ENCODE data around the gene GHR.

GHR gene

DNA sequence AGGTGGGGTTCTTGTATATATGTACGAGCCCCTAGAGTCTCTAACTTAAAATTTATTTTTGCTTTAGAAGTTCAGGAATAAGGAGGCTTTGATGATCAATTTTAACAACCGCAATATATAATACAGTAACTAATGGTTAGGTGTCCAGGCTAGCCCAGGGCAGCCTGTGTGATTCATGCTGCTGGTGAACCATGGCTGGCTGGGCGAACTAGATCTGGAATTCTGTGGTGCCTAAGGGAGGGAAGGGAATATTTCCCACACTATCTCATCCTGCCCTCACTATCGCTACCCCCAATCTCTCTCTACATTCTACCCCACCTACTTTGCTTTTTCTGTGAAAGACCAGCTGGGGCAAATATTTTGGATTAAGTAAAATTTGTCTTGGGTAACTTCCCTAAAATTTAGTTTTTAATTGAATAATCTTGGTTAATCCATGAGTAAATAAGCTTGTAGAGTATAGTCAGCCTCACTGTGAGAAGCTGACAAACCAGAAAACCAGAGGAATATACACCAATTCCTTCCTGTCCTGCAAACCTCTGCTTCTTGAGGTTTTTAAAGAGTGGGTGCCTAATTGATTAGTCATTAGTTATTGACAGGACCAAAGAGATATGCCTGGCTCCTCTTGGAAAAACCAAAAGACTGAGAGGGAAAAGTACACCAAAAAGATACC, 218.2 kb downstream of the GHR start:
- ChIA-PET POLR2A (ENCODE audit: low non-redundant PET) (no interaction called here), CTCF (no interaction called here)
- DNase-seq (ENCODE audit: low spot score), result peak; percentile 64
- H3K27ac ChIP-seq, result no peak overlapping the region
- TF ChIP-seq, protein P1, sequence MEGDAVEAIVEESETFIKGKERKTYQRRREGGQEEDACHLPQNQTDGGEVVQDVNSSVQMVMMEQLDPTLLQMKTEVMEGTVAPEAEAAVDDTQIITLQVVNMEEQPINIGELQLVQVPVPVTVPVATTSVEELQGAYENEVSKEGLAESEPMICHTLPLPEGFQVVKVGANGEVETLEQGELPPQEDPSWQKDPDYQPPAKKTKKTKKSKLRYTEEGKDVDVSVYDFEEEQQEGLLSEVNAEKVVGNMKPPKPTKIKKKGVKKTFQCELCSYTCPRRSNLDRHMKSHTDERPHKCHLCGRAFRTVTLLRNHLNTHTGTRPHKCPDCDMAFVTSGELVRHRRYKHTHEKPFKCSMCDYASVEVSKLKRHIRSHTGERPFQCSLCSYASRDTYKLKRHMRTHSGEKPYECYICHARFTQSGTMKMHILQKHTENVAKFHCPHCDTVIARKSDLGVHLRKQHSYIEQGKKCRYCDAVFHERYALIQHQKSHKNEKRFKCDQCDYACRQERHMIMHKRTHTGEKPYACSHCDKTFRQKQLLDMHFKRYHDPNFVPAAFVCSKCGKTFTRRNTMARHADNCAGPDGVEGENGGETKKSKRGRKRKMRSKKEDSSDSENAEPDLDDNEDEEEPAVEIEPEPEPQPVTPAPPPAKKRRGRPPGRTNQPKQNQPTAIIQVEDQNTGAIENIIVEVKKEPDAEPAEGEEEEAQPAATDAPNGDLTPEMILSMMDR (conservative IDR thresholded peaks at IDR 0.05; ENCODE audit: low read depth), result no peak

DNA sequence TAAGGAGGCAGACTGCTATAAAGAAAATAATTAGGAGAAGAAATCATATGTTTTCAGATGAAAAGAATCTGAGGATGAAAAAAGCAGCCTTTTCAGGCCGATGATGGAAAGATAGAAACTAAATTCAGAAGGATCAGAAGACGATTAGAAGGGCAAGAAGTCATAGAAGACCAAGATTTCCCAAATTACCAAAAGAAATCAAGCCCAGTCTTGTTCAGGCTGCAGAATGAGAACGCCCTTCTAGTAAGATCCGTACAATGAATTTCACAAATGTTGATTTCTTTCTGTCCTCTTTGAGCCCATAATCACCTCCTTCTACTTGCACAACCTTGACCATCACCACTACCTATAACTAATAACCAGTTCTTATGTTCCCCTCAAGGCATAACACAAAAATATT, 218.8 kb downstream of the GHR start:
- TF ChIP-seq, protein P1 (conservative IDR thresholded peaks at IDR 0.05; ENCODE audit: low read depth), result no peak
- DNase-seq (ENCODE audit: low spot score), result no peak
- ChIA-PET CTCF (no interaction called here), POLR2A (ENCODE audit: low non-redundant PET) (no interaction called here)
- H3K27ac ChIP-seq, result no peak overlapping the region

DNA sequence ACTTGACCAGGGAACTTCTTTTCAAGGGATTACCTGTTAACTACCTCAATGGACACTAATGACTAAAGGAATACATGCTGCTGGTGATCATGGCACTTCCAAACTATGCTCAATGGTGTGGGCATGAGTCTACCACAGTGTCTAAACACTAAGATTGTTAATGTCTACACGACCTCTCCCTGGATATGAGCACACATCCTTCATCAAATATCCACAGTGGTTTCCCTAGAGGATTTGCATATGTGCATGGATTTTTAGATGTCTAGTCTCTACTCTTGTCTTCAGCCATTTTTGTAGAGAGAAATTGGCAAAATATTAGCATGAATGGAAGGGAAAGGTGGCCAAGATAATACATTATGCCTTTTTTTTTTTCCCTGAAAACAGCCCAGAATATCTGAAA, 220.1 kb downstream of the GHR start:
- POLR2A ChIA-PET (ENCODE audit: low non-redundant PET), result no interaction called here
- CTCF ChIA-PET, result no interaction called here
- no peak overlapping the region for H3K27ac ChIP-seq
- DNase-seq (ENCODE audit: low spot score), result no peak
- TF ChIP-seq, protein P1 (conservative IDR thresholded peaks at IDR 0.05; ENCODE audit: low read depth), result no peak

DNA sequence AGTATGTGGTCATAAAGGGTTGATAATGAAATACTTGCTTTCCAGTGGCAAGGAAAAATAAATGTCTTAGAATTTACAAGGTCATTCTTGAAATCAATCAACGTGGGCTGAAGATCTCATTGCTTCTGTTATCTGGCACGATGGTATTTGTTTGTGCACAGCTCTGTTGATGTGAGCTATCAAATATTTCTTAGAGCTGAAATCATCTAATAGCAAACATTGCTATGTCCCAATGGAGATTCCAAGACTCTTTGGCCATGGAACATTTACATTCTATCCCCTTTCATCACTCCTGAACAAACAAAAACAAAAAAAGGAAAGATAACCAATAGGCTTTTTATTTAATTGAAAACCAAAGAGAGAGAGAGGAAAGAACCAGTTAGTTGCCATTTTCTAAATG, 221.9 kb downstream of the GHR start:
- no peak overlapping the region for H3K27ac ChIP-seq
- ChIA-PET CTCF (no interaction called here), POLR2A (ENCODE audit: low non-redundant PET) (no interaction called here)
- no peak for DNase-seq (ENCODE audit: low spot score)
- TF ChIP-seq, protein P1 (conservative IDR thresholded peaks at IDR 0.05; ENCODE audit: low read depth), result no peak

DNA sequence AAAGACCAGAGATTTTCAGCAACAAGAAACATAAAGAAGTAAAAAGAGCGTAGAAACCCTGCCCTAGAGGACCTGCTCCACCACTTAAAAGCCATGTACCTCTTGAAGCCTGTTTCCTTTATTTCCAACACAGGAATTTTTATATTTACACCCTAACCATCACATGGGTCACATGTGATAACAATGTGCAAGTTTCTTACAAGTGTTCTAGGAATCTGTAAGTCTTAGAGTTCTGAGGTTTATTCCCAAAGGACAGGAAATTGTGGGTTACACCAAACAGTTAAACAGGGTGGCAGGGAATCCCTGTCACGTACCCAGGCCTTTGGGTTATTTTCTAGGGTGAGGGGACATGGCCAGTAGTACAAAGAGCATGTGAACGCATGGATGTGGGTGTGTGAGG, 224.8 kb downstream of the GHR start:
- ChIA-PET CTCF (no interaction called here), POLR2A (ENCODE audit: low non-redundant PET) (no interaction called here)
- TF ChIP-seq, protein P1 (conservative IDR thresholded peaks at IDR 0.05; ENCODE audit: low read depth), result no peak

DNA sequence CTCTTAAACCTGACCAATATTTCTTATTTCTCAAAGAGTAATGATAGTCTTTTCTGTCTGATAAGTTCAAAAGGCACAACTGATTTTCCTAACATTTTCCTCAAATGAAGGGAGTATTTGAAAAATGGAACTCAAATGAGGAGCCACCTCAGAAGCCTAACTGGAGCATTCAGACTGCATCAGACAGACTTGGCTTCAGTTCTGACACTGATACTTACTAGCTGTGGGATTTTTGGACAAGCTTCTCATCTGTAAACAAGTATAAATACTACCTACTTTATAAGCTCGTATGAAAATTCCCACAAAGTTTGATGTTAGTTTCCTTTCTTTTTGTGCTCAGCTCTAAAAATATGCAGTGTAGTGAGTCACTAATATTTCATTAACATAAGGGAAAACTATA, 225.7 kb downstream of the GHR start:
- ChIA-PET POLR2A (ENCODE audit: low non-redundant PET) (no interaction called here), CTCF (interaction anchor here (0.6 kb wide), 1 partner anchor 343 kb away, joined by 3 read pairs; no protein-coding TSS in a partner anchor)
- TF ChIP-seq, protein P1 (conservative IDR thresholded peaks at IDR 0.05; ENCODE audit: low read depth), result no peak
- H3K27ac ChIP-seq, result no peak overlapping the region
- no peak for DNase-seq (ENCODE audit: low spot score)

More for the DNA sequence above, 224.8 kb downstream of the GHR start:
- DNase-seq (ENCODE audit: low spot score), result no peak
- H3K27ac ChIP-seq, result no peak overlapping the region
